ENCODE measurements around the gene LRRC46. TPM values are rescaled to one million over a fixed set of nuclear protein-coding genes. Genes with fewer than 3 reads are reported as not detected.

LRRC46 gene
- total and polyA plus RNA-seq, 10 of the 15 experiments (the other 5 are each of a cell fraction or from before 2014, with no cell fraction given): 0.15 to 1.8 (median 0.38) TPM; not detected in 1

DNA sequence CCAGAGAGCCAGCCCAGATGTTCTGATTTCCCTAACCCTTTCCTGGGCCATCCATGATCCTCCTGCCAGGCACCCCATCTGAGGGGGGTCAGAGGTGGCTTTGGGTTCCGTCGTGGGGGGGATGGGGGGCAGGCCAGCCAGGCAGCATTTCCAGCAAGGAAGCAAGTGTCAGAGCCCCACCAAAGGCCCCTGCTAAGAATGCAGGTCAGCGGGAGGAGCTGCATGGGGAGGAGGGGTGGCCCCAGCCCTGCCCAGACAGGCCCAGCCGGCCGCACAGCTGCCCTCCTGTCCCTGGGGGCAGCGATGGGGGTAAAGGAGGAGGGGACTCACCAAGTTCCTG is 11.9 kb downstream of the LRRC46 start (continued):
- TF ChIP-seq, protein P1, sequence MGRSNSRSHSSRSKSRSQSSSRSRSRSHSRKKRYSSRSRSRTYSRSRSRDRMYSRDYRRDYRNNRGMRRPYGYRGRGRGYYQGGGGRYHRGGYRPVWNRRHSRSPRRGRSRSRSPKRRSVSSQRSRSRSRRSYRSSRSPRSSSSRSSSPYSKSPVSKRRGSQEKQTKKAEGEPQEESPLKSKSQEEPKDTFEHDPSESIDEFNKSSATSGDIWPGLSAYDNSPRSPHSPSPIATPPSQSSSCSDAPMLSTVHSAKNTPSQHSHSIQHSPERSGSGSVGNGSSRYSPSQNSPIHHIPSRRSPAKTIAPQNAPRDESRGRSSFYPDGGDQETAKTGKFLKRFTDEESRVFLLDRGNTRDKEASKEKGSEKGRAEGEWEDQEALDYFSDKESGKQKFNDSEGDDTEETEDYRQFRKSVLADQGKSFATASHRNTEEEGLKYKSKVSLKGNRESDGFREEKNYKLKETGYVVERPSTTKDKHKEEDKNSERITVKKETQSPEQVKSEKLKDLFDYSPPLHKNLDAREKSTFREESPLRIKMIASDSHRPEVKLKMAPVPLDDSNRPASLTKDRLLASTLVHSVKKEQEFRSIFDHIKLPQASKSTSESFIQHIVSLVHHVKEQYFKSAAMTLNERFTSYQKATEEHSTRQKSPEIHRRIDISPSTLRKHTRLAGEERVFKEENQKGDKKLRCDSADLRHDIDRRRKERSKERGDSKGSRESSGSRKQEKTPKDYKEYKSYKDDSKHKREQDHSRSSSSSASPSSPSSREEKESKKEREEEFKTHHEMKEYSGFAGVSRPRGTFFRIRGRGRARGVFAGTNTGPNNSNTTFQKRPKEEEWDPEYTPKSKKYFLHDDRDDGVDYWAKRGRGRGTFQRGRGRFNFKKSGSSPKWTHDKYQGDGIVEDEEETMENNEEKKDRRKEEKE (IDR thresholded peaks at IDR 0.05): no peak
- no peak for TF ChIP-seq ASH2L (IDR thresholded peaks at IDR 0.05; ENCODE audit: borderline replicate concordance, low read depth)

DNA sequence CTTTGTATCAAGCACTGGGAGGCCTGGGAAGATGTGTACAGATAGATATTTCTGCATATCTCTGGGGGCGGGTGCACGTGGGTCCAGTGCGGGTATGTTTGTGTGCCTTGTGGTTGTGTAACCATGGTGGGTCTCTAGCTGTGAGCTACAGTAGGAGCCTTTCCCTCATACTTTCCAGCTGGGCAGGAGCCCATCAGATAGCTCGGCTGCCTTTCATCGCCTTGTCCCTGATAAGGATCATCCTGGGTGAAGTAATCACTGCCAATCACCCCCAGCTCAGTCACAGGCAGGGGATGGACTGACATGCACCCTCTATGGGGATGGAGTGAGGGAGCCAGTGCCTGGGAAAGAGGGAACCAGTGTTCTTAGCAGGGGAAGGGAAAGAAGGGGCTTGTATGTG is 12.8 kb downstream of the LRRC46 start:
- ATAC-seq (no peak), FAIRE-seq (no peak), DNase-seq (ENCODE audit: low read depth, low spot score) (no peak)
- in situ Hi-C loops (cut with MboI): loop anchor here (5.0 to 10.0 kb wide), 3 partner anchors 48 to 781 kb away; partner anchors contain the start of gene HOXB9
- ChIA-PET POLR2A (interaction anchor here (0.5 to 1.3 kb wide), 4 partner anchors 51 to 175 kb away, joined by 3 to 4 read pairs (median 4); partner anchors contain the start of gene SP2), CTCF (interaction anchor here (0.7 to 12.4 kb wide), 8 partner anchors 20 to 174 kb away, joined by 3 to 502 read pairs (median 24); partner anchors contain the start of genes CDK5RAP3 and SP2), RAD21 (ENCODE audit: unreplicated experiment) (interaction anchor here (0.6 to 7.7 kb wide), 4 partner anchors 10 to 174 kb away, joined by 3 to 206 read pairs (median 6); no protein-coding TSS in a partner anchor), SMC1A (ENCODE audit: uncharacterized antibody, unreplicated experiment) (interaction anchor here (1.0 to 13.1 kb wide), 6 partner anchors 45 to 174 kb away, joined by 3 to 231 read pairs (median 4); partner anchors contain the start of genes CDK5RAP3, PNPO and SP2)
- H4K20me1 ChIP-seq (ENCODE audit: control insufficient read depth, insufficient read depth): no peaks in the 10 kb centered on the region
- no peaks in the 10 kb centered on the region for H3K9me3 ChIP-seq (replicated peaks; ENCODE audit: control insufficient read depth, insufficient read depth, low read length)
- H3K27ac ChIP-seq (ENCODE audit: control insufficient read depth, insufficient read depth): no peak overlapping the region
- H3K9ac ChIP-seq (ENCODE audit: control insufficient read depth, insufficient read depth, low read length): no peak overlapping the region
- H3K4me1 ChIP-seq (ENCODE audit: control insufficient read depth, insufficient read depth, low read length): peaks cover 22% of the 10 kb centered on the region
- no peak overlapping the region for H2AFZ ChIP-seq (ENCODE audit: control insufficient read depth, low read depth, low read length)
- peaks cover 6 to 9% of the 10 kb centered on the region in 2 experiments for H3K27me3 ChIP-seq (replicated peaks in 1 of 2; ENCODE audit: control insufficient read depth in 2 of 2, insufficient read depth in 2 of 2, low read length in 1 of 2)
- no peaks in the 10 kb centered on the region for H3K36me3 ChIP-seq (ENCODE audit: control insufficient read depth in 2 of 2, insufficient read depth in 2 of 2, low read length in 1 of 2)
- no TSS peak for BruUV-seq (replicated peaks)
- no peaks in the 10 kb centered on the region for H3K79me2 ChIP-seq (ENCODE audit: control insufficient read depth, insufficient read depth, low read length)
- H3K4me3 ChIP-seq: no peak overlapping the region
- intact Hi-C loops (cut with micrococcal nuclease; ENCODE audit: unreplicated experiment): no loop called here
- 47% methylated on average over 5 of the region's 5 CpGs for WGBS (ENCODE audit: insufficient coverage, insufficient replicate concordance, low lambda C conversion rate, missing lambda C conversion rate)
- TF ChIP-seq SIN3A (IDR thresholded peaks at IDR 0.05; ENCODE audit: low read depth, low read length): no peak
- no peak for TF ChIP-seq HDAC6 (IDR thresholded peaks at IDR 0.05; ENCODE audit: unreplicated experiment)
- no peak for TF ChIP-seq MYC (IDR thresholded peaks at IDR 0.05; ENCODE audit: insufficient read depth, insufficient read length, insufficient replicate concordance, low read length, severe bottlenecking)
- no peak for TF ChIP-seq CREB1 (IDR thresholded peaks at IDR 0.05; ENCODE audit: low read depth)
- TF ChIP-seq, protein P2, sequence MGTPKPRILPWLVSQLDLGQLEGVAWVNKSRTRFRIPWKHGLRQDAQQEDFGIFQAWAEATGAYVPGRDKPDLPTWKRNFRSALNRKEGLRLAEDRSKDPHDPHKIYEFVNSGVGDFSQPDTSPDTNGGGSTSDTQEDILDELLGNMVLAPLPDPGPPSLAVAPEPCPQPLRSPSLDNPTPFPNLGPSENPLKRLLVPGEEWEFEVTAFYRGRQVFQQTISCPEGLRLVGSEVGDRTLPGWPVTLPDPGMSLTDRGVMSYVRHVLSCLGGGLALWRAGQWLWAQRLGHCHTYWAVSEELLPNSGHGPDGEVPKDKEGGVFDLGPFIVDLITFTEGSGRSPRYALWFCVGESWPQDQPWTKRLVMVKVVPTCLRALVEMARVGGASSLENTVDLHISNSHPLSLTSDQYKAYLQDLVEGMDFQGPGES (IDR thresholded peaks at IDR 0.05): no peak
- TF ChIP-seq NFYB (IDR thresholded peaks at IDR 0.05; ENCODE audit: insufficient read depth, low read depth, low read length): no peak
- no peak for TF ChIP-seq RAD51 (IDR thresholded peaks at IDR 0.05)
- TF ChIP-seq, protein P3, sequence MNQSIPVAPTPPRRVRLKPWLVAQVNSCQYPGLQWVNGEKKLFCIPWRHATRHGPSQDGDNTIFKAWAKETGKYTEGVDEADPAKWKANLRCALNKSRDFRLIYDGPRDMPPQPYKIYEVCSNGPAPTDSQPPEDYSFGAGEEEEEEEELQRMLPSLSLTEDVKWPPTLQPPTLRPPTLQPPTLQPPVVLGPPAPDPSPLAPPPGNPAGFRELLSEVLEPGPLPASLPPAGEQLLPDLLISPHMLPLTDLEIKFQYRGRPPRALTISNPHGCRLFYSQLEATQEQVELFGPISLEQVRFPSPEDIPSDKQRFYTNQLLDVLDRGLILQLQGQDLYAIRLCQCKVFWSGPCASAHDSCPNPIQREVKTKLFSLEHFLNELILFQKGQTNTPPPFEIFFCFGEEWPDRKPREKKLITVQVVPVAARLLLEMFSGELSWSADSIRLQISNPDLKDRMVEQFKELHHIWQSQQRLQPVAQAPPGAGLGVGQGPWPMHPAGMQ (IDR thresholded peaks at IDR 0.05; ENCODE audit: borderline replicate concordance): no peak
- no peak for TF ChIP-seq NR2C2 (IDR thresholded peaks at IDR 0.05; ENCODE audit: borderline replicate concordance, control insufficient read depth, insufficient read length, low read depth)
- TF ChIP-seq CHD2 (IDR thresholded peaks at IDR 0.05; ENCODE audit: borderline replicate concordance, low read depth, low read length): no peak
- TF ChIP-seq RB1 (IDR thresholded peaks at IDR 0.05; ENCODE audit: borderline replicate concordance): no peak
- TF ChIP-seq, protein P4, sequence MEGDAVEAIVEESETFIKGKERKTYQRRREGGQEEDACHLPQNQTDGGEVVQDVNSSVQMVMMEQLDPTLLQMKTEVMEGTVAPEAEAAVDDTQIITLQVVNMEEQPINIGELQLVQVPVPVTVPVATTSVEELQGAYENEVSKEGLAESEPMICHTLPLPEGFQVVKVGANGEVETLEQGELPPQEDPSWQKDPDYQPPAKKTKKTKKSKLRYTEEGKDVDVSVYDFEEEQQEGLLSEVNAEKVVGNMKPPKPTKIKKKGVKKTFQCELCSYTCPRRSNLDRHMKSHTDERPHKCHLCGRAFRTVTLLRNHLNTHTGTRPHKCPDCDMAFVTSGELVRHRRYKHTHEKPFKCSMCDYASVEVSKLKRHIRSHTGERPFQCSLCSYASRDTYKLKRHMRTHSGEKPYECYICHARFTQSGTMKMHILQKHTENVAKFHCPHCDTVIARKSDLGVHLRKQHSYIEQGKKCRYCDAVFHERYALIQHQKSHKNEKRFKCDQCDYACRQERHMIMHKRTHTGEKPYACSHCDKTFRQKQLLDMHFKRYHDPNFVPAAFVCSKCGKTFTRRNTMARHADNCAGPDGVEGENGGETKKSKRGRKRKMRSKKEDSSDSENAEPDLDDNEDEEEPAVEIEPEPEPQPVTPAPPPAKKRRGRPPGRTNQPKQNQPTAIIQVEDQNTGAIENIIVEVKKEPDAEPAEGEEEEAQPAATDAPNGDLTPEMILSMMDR (IDR thresholded peaks at IDR 0.05 in 2 of 3, conservative IDR thresholded peaks at IDR 0.05 in 1 of 3; ENCODE audit: control insufficient read depth in 2 of 3, extremely low read depth in 1 of 3, insufficient read depth in 1 of 3, low read depth in 3 of 3, low read length in 3 of 3): no peak
- no peak overlapping the region for H3K4me2 ChIP-seq (ENCODE audit: control insufficient read depth, insufficient read depth)
